Lower lobe of right lung (tissue), 2 donors: Measurements from ENCODE around the gene LURAP1L. TPM values are rescaled to one million over a fixed set of nuclear protein-coding genes. Genes with fewer than 3 reads are reported as not detected.
A peak's percentile ranks its signal among the peaks of the same experiment; 100 is the strongest.

ENCODE experiments used
- ATAC-seq, 2 donors: fragments of 200-7000 bp; cut with Tn5 transposase; one replicate each; pipeline ENCODE4 v1.9.1; 2020 to 2022; ENCODE audit warnings: mild to moderate bottlenecking in 2 of 2, moderate library complexity in 2 of 2
- DNase-seq: peaks from one replicate; pipeline ENCODE4 v3.0.0-alpha.2; 2020
- H3K27ac ChIP-seq: fragments of 200-600 bp; one replicate; pipeline ENCODE4 v1.8.0; 2022
- H3K27me3 ChIP-seq: fragments of 200-600 bp; one replicate; pipeline ENCODE4 v1.8.0; 2022; ENCODE audit warnings: low read depth
- H3K36me3 ChIP-seq: fragments of 200-600 bp; one replicate; pipeline ENCODE4 v1.8.0; 2022; ENCODE audit warnings: mild to moderate bottlenecking
- H3K4me1 ChIP-seq: fragments of 200-600 bp; one replicate; pipeline ENCODE4 v1.8.0; 2022
- H3K4me3 ChIP-seq: fragments of 200-600 bp; one replicate; pipeline ENCODE4 v1.8.0; 2022; ENCODE audit warnings: mild to moderate bottlenecking
- H3K9me3 ChIP-seq: fragments of 200-600 bp; one replicate; pipeline ENCODE4 v1.8.0; 2022
- CTCF ChIP-seq: fragments of 200-600 bp; IDR thresholded peaks from one replicate; pipeline ENCODE4 v1.8.0; 2022; ENCODE audit warnings: antibody characterized with exemption, mild to moderate bottlenecking
- intact Hi-C: fragments of 100-400 bp; cut with DNase I; formaldehyde crosslinking; loops from one replicate; pipeline ENCODE4 v1.11.0; 2022
- total RNA-seq: library from RNA; stranded (reverse); fragmentation: NEBNext Ultra II Directional; extraction: Animal tissue kit (Norgen Biotek cat#: 25700); gene quantifications from one replicate; pipeline ENCODE4 v1.2.1, GENCODE V29; 2021
- donor health status: DM: no; HTN: yes; CAD: no; lungs with severe emphysema.

LURAP1L gene
- total RNA-seq, 1 donor from 2014 or later = 29.2 TPM

GRCh38 chr9:12766357-12766756 lies 8.5 kb upstream of the LURAP1L start:
- Histone ChIP-seq H3K27ac (peak overlapping the region; percentile 18), H3K4me1 (peaks cover 14% of the 10 kb centered on the region), H3K9me3 (no peaks in the 10 kb centered on the region), H3K27me3 (no peaks in the 10 kb centered on the region), H3K4me3 (no peak overlapping the region), H3K36me3 (no peaks in the 10 kb centered on the region)
- TF ChIP-seq CTCF = no peak
- intact Hi-C loops = no loop called here
- ATAC-seq (peak; percentile 85 to 88), DNase-seq (no peak)

GRCh38 chr9:12770261-12770660 lies 4.6 kb upstream of the LURAP1L start:
- ATAC-seq (no peak), DNase-seq (no peak)
- Histone ChIP-seq H3K27me3 (no peaks in the 10 kb centered on the region), H3K9me3 (no peaks in the 10 kb centered on the region), H3K27ac (no peak overlapping the region), H3K4me3 (no peak overlapping the region), H3K4me1 (peaks cover 14% of the 10 kb centered on the region), H3K36me3 (no peaks in the 10 kb centered on the region)
- intact Hi-C loops = no loop called here
- TF ChIP-seq CTCF = no peak

- Histone ChIP-seq H3K27ac (no peak overlapping the region), H3K36me3 (no peaks in the 10 kb centered on the region), H3K9me3 (no peaks in the 10 kb centered on the region), H3K4me3 (no peak overlapping the region), H3K27me3 (peaks cover 6% of the 10 kb centered on the region), H3K4me1 (peaks cover 3% of the 10 kb centered on the region)
- DNase-seq (no peak), ATAC-seq (peak in 1 of 2 donors; percentile 29)
- intact Hi-C loops = no loop called here
- TF ChIP-seq CTCF = no peak
Observed at GRCh38 chr9:12771891-12772290, 2.9 kb upstream of the LURAP1L start.

GRCh38 chr9:12773562-12773961 lies 1.3 kb upstream of the LURAP1L start:
- Histone ChIP-seq H3K27ac (no peak overlapping the region), H3K27me3 (peaks cover 6% of the 10 kb centered on the region), H3K4me1 (no peaks in the 10 kb centered on the region), H3K36me3 (no peaks in the 10 kb centered on the region), H3K4me3 (no peak overlapping the region), H3K9me3 (no peaks in the 10 kb centered on the region)
- DNase-seq (no peak), ATAC-seq (no peak)
- no peak for TF ChIP-seq CTCF
- intact Hi-C loops = no loop called here

- peak; percentile 53 for TF ChIP-seq CTCF
- H3K9me3 ChIP-seq = no peaks in the 10 kb centered on the region
- peak; percentile 93 to 94 for ATAC-seq
- peak overlapping the region; percentile 76 for H3K4me3 ChIP-seq
- intact Hi-C loops = no loop called here
- peaks cover 6% of the 10 kb centered on the region for H3K27me3 ChIP-seq
- no peaks in the 10 kb centered on the region for H3K36me3 ChIP-seq
- peak overlapping the region; percentile 88 for H3K27ac ChIP-seq
- no peaks in the 10 kb centered on the region for H3K4me1 ChIP-seq
- no peak for DNase-seq
Observed at GRCh38 chr9:12775679-12776512, 1.1 kb downstream of the LURAP1L start.
